A549 (cell line): ENCODE results near the gene MAGOH.

Experiments
- BCL3 ChIP-seq: fragments of >200 bp; sonication (Bioruptor Twin); formaldehyde crosslinking; IDR thresholded peaks from 3 replicates; pipeline ENCODE4 v1.6.1; 2016
- CTCF ChIP-seq: fragments of >200 bp; sonication (Bioruptor Twin); formaldehyde crosslinking; IDR thresholded peaks from 3 replicates; pipeline ENCODE4 v1.5.1; 2016
- EHMT2 ChIP-seq: fragments of 200-600 bp; sonication (generic); IDR thresholded peaks from 2 replicates; pipeline ENCODE4 v1.6.1; 2016; ENCODE audit warnings: antibody characterized with exemption, low read depth, mild to moderate bottlenecking, moderate library complexity
- ELK1 ChIP-seq: fragments of 150-350 bp; IDR thresholded peaks from 2 replicates; pipeline ENCODE4 v1.6.1; 2014; ENCODE audit warnings: low read depth, mild to moderate bottlenecking, low read length
- EP300 ChIP-seq, 2 experiments: fragments of >200 bp; sonication (Bioruptor Twin); formaldehyde crosslinking; IDR thresholded peaks; 2 replicates in 1 of 2; 3 replicates in 1 of 2; pipeline ENCODE4 v1.6.1; 2016 to 2017
- JUNB ChIP-seq: fragments of >200 bp; sonication (Bioruptor Twin); formaldehyde crosslinking; IDR thresholded peaks from 2 replicates; pipeline ENCODE4 v1.6.1; 2016
- MAX ChIP-seq: IDR thresholded peaks from 2 replicates; pipeline ENCODE4 v1.6.1; 2012
- NR3C1 ChIP-seq: fragments of >200 bp; sonication (Bioruptor Twin); formaldehyde crosslinking; IDR thresholded peaks from 3 replicates; pipeline ENCODE4 v1.6.1; 2017
- POLR2A ChIP-seq: IDR thresholded peaks from 2 replicates; pipeline ENCODE4 v1.6.1; 2012; ENCODE audit warnings: mild to moderate bottlenecking, low read length
- RAD21 ChIP-seq, 2 experiments: fragments of >200 bp in 1 of 2; sonication (Bioruptor Twin) in 1 of 2; formaldehyde crosslinking in 1 of 2; IDR thresholded peaks in 1 of 2; conservative IDR thresholded peaks in 1 of 2; 2 replicates in 1 of 2; 3 replicates in 1 of 2; pipeline ENCODE4 v1.6.1; 2012 to 2018; ENCODE audit warnings: inconsistent platforms in 1 of 2
- ZFP36 ChIP-seq: fragments of 450-650 bp; IDR thresholded peaks from 2 replicates; pipeline ENCODE4 v1.6.1; 2014; ENCODE audit warnings: borderline replicate concordance; ENCODE audit not compliant: partially characterized antibody
- ZSCAN20 ChIP-seq: fragments of 250-450 bp; sonication (Bioruptor Pico); IDR thresholded peaks from 2 replicates; pipeline ENCODE4 v1.8.0; 2022; ENCODE audit warnings: mild to moderate bottlenecking, moderate library complexity

GRCh38 chr1:53260631-53261247, 22.4 kb upstream of the MAGOH start:
- TF ChIP-seq MAX (no peak), BCL3 (no peak), ZSCAN20 (CRISPR knock-in tag) (no peak), CTCF (no peak), JUNB (no peak), EHMT2 (no peak), POLR2A (no peak), ELK1 (no peak), ZFP36 (no peak), RAD21 (conservative IDR thresholded peaks at IDR 0.05 in 1 of 2, IDR thresholded peaks at IDR 0.05 in 1 of 2) (no peak), EP300 (IDR thresholded peaks at IDR 0.05) (no peak), NR3C1 (no peak)
